GM19035 (cell line): ENCODE measurements around the gene FOXO3B.
"Not testable (repeated sequence)": the region's sequence is repeated elsewhere in the genome, so short reads cannot be mapped to it uniquely, and the experiment has no call there.

ENCODE experiments used
- ATAC-seq: cut with Tn5 transposase; IDR thresholded peaks from one replicate; pipeline ENCODE4 v1.9.1; 2021; ENCODE audit not compliant: unreplicated experiment

The FOXO3B gene

DNA sequence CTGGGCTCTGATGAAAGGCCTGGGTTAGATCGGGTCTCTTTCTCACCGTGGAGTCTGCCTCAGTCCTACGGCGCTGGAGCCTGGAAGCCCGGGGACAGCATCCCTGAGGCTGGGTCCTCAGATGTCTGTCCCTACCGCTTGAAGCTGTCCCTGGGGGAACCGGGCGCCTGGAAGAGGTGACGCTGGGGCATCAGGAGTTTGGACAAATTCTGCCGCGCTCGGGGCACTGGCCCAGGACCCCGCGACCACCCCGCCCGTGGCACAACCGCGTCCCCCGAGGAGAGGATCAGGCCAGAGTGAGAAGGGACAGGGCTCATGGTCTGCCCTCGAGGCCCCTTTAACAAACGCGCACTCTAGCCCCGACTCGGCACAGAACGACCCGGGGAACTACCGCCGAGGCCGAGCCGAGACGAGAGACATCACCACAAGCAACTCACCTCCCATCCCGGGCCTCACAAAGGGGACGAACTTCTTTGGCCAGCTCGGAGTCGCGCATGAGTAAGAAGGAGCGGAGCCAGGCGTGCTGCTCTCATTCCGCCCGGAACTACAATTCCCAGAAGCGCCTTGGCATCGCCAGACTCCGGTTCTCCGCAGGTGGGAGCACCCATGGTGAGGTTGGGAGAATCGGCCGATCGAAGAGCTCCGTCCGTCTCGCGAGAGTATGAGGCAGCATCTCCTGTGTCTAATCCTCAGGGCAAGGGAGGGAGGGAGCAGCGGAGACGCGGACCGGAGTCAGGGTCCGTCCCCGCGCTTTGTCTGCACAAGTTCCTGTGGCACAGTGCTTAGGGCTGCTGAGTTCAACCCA, at the start of gene FOXO3B:
TSS of gene FOXO3B (minus strand) at position 548 of the 805 bp plus-strand sequence. CDS start 663 bp downstream, outside the sequence.
- ATAC-seq: peak; percentile 91

DNA sequence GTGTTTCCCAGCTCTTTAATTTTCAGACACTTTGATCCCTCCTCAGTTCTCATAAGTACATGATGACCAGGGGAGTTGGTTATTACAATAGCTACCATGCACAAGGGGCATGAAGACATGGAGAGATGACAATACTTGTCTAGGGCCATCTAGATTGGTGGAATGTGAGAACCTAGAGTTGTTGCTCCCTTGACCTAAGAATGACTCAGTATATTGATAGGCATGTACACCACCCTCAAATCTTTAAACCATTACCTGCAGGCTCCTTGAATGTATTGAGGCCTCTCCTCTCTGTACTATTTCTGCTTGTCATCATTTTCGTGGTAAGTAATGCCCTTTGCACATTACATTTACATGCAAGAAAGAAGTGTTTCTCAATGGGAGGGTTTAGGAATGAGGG, 41.4 kb upstream of the FOXO3B start:
- not testable (repeated sequence) for ATAC-seq

DNA sequence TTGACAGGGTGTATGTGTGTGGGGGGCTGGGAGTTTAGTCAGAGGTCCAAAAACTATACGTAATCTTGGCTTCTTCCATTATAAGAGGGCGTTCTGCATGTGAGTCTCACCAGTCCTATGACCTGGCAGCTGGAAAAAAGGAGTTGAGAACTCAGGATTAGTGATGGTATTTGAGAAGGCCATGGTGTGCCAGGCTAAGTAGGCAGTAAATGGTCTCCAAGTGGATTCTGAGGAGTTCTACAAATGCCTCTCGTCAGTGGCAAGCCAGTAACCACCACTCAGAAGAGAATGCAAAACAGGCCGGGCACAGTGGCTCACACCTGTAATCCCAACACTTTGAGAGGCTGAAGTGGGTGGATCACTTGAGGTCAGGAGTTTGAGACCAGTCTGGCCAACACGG, 40.5 kb upstream of the FOXO3B start:
- not testable (repeated sequence) for ATAC-seq

DNA sequence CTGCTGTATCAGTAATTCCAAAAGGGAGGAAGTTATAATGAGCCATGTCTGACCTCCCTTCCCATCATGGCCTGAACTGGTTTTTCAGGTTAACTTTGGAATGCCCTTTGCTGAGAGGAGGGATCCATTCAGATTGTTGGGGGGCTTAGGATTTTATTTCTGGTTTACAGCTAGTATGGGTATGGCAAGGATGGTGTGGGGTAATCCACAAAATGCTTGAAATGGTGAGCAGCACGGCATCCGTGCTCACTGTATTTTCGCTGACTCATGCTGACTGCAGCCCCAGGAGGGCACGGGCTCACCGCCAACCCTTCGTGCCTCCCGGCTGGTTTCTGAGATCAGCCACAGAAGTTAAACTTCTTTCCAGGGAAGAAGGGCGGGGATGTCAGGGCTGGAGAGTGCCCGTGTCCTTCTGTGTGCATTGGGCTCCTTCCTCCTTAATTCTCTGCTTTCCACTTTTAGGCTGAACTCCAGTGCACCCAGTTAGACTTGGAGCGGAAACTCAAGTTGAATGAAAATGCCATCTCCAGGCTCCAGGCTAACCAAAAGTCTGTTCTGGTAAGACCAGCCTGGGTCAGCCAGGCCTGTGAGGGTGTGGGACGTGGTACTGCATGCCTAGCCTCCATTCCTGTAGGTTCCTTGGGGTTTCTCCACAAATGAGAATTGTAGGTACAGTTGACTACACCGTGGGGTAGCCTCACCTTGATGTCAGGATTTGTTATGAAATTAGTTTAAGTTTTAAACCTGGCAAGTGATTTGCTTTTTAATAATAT, 39.8 kb upstream of the FOXO3B start:
- not testable (repeated sequence) for ATAC-seq

DNA sequence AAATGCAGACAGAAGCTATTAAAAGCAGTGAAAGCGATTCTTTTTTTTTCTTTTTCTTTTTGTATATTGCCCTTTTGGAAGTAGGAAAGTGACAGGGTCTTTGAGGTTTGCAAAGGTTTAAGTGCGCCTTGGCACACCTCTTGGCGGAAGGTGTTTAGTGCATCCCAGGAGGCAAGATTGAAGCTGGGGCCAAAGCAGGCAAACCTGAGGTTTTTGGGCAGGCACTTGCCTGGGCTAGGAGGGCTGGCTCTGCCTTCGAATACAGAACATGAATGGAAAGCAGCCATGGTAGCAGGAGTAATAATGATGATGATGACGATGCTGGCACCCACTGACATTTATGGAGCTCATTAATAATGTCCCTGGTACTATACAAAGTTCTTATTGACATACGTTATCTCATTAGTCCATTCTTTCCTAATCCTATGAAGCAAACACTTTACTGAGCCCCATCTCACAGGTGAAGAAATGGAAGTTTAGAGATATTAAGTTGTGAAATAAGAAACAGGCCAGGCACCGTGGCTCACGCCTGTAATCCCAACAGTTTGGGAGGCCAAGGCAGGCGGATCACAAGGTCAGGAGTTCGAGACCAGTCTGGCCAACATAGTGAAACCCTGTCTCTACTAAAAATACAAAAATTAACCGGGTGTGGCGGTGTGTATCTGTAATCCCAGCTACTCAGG, 37.5 kb upstream of the FOXO3B start:
- not testable (repeated sequence) for ATAC-seq

DNA sequence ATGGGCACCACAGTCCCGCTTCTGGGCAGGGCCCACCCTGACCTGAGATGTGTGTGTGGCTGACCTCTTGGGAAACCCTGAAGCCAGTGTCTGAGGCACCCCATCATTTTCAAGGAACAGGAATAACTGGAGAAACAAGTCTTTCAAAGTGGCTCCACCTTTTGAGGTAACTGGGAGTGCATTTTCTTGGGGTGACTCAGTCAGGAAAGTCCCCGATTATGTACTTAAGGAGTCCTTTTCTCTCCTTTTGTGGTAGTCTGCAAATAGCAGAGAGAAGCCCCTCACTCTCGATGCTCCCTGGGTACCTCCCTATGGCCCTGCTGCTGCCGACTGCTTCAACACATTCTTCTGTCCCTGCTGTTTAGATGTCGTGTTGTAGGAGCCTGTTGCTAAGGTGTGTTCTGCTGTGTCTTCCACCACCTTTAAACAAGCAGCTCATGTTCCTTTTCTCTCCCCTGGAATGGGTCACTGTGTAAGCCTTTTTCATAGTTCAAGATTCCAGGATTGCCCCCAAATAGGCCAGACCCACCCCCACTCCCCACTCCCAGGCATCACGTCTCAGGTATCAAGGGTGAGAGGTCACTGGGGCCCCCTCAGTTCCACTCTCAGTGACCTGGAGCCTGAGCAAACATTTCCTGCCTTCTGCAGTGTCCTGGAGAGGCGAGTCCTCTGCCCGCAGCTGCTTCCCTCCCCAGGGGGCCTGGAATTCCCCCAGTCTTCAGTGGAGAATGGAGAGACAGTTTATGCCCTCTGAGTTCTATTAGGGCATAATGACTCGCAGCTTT, 36.7 kb upstream of the FOXO3B start:
- ATAC-seq: not testable (repeated sequence)

DNA sequence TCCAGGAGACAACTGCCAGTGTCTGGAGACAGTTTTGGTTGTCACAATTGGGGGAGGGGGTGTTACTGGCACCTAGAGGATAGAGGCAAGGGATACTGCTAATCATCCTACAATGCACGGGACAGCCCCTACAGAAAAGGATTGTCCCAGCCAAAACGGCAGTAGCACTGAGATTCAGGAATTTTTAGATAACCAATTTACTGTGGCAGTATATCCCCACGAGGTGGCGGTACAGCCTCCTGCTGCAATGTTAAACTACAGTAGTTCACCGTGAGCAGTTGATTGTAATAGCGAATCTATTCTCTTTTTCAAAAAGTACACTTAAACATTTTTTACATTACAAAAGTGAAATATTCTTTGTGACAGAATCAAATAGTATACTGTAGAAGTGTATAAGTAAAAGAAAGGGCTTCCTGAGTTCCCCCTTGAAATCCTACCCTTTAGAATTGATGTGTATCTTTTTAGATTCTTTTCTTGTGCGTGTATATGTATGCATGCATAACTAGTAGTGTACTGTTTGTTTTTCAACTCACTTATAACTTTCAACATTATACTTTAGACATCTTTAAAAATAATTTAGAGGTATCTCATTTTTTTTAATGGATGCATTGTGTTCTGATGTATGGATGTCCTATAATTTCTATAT, 30.4 kb upstream of the FOXO3B start:
- ATAC-seq: not testable (repeated sequence)

DNA sequence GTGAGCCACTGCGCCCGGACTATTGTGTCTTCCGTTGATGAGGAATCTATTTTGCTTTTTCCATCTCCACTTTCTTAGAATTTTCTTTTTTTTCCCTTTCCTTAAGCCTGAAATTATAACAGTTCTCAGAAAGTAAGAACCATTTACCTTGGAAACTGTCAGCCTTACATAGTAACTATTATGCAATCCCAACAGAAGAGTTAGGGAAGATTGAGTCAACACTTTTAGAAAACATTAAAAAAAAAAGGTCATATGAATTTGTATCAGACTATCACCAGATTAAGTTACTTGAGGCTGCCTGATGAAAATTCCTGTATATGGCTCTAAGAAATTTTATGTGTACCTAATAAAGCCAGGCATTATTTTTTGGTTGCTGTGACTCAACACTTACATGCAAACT, 26.1 kb upstream of the FOXO3B start:
- ATAC-seq: not testable (repeated sequence)

DNA sequence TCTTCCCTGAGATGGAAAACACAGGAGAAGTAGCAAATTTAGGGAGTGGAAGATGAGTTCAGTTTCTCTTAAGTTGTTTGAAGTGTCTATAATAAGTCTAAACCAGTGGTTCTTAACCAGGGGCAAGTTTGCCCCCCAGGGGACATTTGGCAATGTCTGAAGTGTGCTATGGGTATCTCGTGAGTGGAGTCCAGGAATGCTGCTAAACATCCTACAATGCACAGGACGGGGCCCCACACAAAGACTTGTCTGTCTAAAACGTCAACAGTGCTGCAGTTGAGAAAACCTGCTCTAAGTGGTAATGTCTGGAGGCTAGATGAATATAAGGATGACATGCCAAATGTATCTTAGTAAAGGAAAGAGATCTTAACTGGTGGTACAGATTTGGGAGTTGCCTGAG, 23.8 kb upstream of the FOXO3B start:
- ATAC-seq: not testable (repeated sequence)

DNA sequence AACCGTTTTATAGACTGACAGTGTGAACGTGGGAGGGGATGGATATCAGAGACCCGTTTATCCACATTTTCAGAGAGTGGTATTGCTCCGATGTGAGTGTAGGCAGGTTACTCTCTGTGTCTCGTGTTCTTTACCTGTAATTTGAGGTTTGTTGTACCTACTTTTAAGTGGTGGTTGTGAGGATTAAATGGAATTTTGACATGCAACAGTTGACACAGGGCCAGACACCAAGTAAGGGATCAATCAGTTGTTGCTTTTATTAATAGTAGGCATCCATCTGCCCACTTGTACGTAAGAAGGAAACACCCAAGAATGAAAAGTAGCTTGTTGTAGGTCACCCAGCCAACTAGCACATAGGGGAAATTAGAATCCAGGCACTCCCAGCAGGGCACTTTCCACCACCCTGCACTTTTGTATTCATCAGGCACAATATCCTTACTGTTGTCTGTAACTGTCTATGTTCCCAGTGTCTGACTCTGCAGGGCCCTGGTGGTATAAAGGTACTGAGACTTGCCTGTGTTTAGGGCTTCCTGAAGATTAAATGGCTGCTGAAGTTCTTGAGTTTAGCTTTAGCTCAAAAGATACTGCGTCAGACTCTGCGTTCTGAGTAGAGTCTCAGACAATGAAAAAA, 16.5 kb upstream of the FOXO3B start:
- ATAC-seq: not testable (repeated sequence)

DNA sequence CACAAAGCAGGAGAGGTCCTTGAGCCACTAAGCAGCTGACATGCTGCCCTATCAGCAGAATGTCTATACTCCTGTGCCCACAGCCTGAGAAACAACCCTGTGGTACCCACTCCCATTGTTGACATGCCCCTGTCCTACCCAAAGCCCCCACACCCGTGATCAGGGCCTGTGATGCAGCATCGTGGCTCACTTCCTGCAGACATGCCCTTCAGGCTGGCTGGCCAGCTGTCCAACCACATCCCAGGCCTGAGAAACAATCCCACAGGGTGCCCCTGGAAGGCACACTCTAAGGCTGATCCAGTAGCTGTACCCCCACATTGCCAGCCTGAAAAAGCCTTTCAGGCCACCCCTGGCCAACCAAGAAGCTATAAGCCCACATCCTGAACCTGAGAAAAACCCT, 13.0 kb upstream of the FOXO3B start:
- ATAC-seq: not testable (repeated sequence)

DNA sequence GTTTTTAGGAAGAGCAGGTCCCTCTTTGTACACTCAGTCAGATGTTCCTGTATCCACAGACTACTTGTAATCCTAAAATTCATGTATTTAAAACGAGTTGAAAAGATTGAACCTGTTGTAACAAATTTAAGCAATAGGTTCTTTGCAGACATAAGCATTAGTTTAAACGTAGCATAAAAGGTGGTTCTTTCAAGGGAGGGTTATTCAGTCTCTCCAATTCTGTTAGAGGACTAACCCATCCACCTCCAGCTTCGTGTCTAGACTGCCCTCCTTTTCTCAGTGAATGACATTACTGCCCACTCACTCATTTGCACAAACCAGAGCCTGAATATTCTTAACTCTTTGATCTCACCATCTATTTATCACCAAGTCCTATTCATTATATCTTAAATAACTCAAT, 554 bp upstream of the FOXO3B start:
- ATAC-seq: peak; percentile 12

DNA sequence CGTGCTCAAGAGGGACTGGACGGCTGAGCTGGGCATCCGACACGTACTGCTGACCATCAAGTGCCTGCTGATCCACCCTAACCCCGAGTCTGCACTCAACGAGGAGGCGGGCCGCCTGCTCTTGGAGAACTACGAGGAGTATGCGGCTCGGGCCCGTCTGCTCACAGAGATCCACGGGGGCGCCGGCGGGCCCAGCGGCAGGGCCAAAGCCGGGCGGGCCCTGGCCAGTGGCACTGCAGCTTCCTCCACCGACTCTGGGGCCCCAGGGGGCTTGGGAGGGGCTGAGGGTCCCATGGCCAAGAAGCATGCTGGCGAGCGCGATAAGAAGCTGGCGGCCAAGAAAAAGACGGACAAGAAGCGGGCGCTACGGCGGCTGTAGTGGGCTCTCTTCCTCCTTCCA, 4.7 kb downstream of the FOXO3B start:
- not testable (repeated sequence) for ATAC-seq

DNA sequence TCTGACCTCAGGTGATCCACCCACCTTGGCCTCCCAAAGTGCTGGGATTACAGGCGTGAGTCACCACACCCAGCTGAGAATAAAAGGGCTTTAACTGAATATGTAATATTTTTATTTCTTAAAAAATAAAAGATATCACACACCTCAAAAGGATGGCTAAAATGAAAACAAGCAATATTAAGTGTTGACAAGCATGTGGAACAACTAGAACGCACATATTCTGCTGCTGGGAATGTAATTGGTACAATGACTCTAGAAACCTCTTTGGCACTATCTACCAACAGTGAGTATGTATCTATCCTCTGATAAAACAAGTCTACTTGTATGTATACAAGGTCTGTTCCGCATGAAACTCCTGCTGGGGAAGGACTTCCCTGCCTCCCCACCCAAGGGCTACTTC, 5.2 kb downstream of the FOXO3B start:
- not testable (repeated sequence) for ATAC-seq

DNA sequence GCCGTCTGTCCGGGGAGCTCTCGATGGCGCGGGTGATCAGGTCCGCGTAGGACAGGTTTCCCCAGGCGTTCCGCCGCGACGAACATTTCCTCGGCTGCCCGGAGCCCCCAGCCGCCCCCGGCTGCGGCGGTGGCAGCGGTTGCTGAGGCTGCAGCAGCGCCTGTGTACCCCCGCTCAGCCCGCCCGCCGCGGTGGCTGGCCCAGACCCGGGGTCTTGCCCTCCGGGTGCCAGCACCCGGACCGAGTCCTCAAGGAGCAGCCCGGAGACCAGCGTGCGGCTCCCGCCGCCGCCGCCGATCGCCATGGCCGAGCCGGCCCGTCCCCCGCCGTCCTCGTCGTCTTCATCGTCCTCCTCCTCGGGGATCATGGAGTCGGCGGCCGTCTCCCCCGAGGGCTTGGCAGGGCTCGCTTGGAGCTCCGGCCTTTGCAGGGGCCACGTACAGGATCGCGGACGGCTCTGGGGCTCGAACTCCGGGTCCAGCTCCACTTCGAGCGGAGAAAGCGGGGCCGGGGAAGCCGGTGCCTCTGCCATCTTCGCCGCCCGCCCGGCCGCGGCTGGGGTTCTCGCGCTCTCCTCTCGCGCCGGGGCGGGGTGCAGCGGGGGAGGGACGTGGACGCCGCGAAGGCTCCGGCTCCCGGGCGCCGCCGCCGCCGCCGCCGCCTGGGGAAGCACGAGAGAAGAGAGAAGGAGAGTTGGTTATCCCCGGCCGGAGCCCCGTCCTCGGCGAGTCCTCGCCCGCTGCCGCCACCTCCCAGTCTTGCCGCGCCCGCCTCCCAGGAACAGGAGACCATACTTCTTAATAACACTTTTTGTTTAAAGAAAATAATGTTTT, 9.5 kb downstream of the FOXO3B start:
- not testable (repeated sequence) for ATAC-seq

DNA sequence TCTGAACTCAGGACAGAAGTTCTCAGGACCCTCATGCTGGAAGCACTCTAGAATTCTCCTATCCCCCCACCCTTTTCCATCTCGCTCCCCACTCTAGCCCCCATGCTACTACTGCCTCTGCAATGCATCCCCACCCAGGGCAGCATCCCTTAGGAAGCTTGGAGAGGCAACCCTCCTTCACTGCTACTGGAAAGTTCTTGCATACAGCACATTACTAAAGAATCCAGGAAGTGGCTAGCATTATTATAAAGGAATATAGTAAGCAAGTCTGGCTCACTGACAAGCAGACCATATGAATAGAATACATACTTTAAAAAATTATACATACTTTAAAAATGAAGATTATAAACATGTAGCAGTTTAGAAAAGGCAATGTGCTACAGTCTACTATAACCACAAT, 13.5 kb downstream of the FOXO3B start:
- not testable (repeated sequence) for ATAC-seq

DNA sequence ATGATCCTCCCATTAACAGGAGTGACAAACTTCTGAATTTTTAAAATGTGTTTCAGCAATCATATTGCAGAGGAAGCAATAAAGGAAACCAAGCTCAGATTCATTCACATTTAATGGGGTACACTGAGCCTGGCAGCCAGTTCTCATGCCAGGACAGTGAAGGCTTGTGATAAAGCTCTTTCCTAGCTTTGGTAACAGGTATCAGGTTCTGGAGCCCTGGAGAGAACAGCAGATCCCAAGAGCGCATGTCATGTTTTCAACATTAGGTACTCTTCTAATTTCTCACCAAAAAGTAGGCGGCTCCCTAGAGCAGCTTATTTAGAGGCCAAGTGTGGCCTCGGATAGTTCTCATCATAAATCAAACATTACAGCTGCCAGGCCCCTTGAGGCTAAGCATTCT, 14.6 kb downstream of the FOXO3B start:
- not testable (repeated sequence) for ATAC-seq

DNA sequence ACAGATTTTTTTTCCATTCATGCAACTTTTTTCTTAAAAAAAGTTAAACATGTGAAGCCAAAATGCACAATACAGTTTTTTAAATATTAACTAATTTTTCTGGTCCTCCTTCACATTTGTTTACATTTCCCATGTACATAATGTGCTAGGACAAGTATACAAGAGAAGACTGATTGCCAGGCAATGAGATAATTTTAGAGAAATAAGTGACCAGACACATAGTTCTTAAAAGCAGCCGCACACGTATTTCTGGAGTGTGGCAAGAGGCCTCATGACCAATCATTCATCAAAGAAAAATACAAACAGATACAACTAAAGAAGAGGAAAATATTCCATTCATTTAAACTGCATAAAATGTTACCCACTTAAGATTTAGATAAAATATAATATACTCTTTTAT, 15.8 kb downstream of the FOXO3B start:
- ATAC-seq: not testable (repeated sequence)
